Heart left ventricle (tissue), 16 donors: ENCODE data around the gene EIF2S2. TPM values are rescaled to one million over a fixed set of nuclear protein-coding genes. Genes with fewer than 3 reads are reported as not detected.
"Not testable (repeated sequence)": the region's sequence is repeated elsewhere in the genome, so short reads cannot be mapped to it uniquely, and the experiment has no call there.

Source experiments
- ATAC-seq, 4 donors: fragments of 200-7000 bp; cut with Tn5 transposase; one replicate each; pipeline ENCODE4 v1.9.1; 2020 to 2022; ENCODE audit warnings: moderate library complexity in 4 of 4, mild to moderate bottlenecking in 3 of 4, moderate number of reproducible peaks in 1 of 4
- DNase-seq, 5 donors: peaks; one replicate each; pipeline ENCODE4 v3.0.0-alpha.2; 2020
- H3K27ac ChIP-seq, 12 donors: fragments of 200-600 bp; sonication (generic) in 4 of 12; one replicate each; pipeline versions ENCODE4 v1.5.0 to v1.8.0; 2016 to 2022; ENCODE audit warnings: mild to moderate bottlenecking in 2 of 12
- H3K27me3 ChIP-seq, 9 donors: fragments of 200-600 bp; sonication (generic) in 2 of 9; one replicate each; pipeline versions ENCODE4 v1.5.1 to v1.8.0; 2016 to 2022; ENCODE audit warnings: mild to moderate bottlenecking in 3 of 9
- H3K36me3 ChIP-seq, 9 donors: fragments of 200-600 bp; sonication (generic) in 2 of 9; one replicate each; pipeline versions ENCODE4 v1.5.0 to v1.8.0; 2018 to 2022; ENCODE audit warnings: mild to moderate bottlenecking in 2 of 9
- H3K4me1 ChIP-seq, 12 donors: fragments of 200-600 bp; sonication (generic) in 4 of 12; one replicate each; pipeline versions ENCODE4 v1.5.0 to v1.8.0; 2016 to 2022; ENCODE audit warnings: mild to moderate bottlenecking in 3 of 12
- H3K4me3 ChIP-seq, 12 donors: fragments of 200-600 bp; sonication (generic) in 4 of 12; one replicate each; pipeline versions ENCODE4 v1.5.0 to v1.8.0; 2017 to 2022; ENCODE audit warnings: mild to moderate bottlenecking in 9 of 12, moderate library complexity in 4 of 12
- H3K9me3 ChIP-seq, 12 donors: fragments of 200-600 bp; sonication (generic) in 4 of 12; one replicate each; pipeline versions ENCODE4 v1.5.0 to v1.8.0; 2016 to 2022; ENCODE audit warnings: mild to moderate bottlenecking in 1 of 12
- CTCF ChIP-seq, 12 donors: fragments of 200-600 bp; sonication (generic) in 4 of 12; IDR thresholded peaks; one replicate each; pipeline versions ENCODE4 v1.5.0 to v1.8.0; 2018 to 2022; ENCODE audit warnings: antibody characterized with exemption in 12 of 12, mild to moderate bottlenecking in 5 of 12
- POLR2A ChIP-seq, 2 donors: fragments of 450-650 bp; IDR thresholded peaks; one replicate each; pipeline ENCODE4 v1.6.1; 2017; ENCODE audit warnings: antibody characterized with exemption in 2 of 2, mild to moderate bottlenecking in 2 of 2, moderate library complexity in 2 of 2
- WGBS, 4 donors: extraction: QIAGEN DNeasy Blood & Tissue Kit in 2 of 4; methylation state at CpG; one replicate each; pipeline versions ENCODE4 v1.1.5 to v1.1.7; 2013 to 2018; 5-methylcytosine and 5-hydroxymethylcytosine counted together
- intact Hi-C, 10 donors: fragments of 100-400 bp; cut with DNase I; formaldehyde crosslinking; loops; one replicate each; pipeline versions ENCODE4 v1.11.1 to v1.14.2; 2022
- long read RNA-seq, 3 donors: library from polyadenylated mRNA; unstranded; transcript quantifications; one replicate each; pipeline ENCODE4 v2.0.0, GENCODE V29; 2020 to 2021
- polyA plus RNA-seq, 2 donors: library from polyadenylated mRNA; stranded (reverse); fragments of 200-250 nt; gene quantifications; one replicate each; pipeline ENCODE4 v1.2.3, GENCODE V29; 2013
- total RNA-seq, 9 donors: library from RNA; depleted of rRNA in 2 of 9; stranded (reverse); fragments of >200 nt in 2 of 9; fragmentation: NEBNext Ultra II Directional in 3 of 9; extraction: Animal tissue kit (Norgen Biotek cat#: 25700) in 3 of 9; gene quantifications; one replicate each; pipeline versions ENCODE4 v1.1.0 to v1.2.4, GENCODE V29; 2016 to 2023
- donor health status: ischemic (EF 13 %, LVEDD 7.1; RV severe dilation, severe dysfunction).
- donor health status: healthy with polysubstance abuse.
- donor health status: DM: no; HTN: yes; CAD: no.
- donor health status: DM: no; HTN: no; CAD: no.
- donor health status: ischemic (EF 25% LVEDD 6.9; RV normal size, moderate dysfunction).
- donor health status: ischemic (EF 25% LVEDD 5.7; RV mildly dilated, moderate dysfunction).
- donor health status: healthy.
- donor health status: DM: yes; HTN: yes; CAD: no.
- donor health status: ischemic (EF 35%, LVEDD 5.7; RV mildly dilated, moderate dysfunction).
- donor health status: nonischemic (EF 11% LVEDD 7.7; RV severe dilation, severe dysfunction).
- donor health status: DM: yes; HTN: yes; CAD: no.
- donor health status: PGD.
- donor health status: ischemic (EF 29% LVEDD 5.4; RV normal size, mild dysfunction).
- donor health status: nonischemic (EF 23%, LVEDD 6.1; RV moderate dilation, normal function).

The EIF2S2 gene
- 10 to 100 TPM; 35.5 to 53.8 (median 40.9) TPM for total RNA-seq
- polyA plus RNA-seq = 10 to 100 TPM; 25.8 to 81.7 TPM
- long read RNA-seq, donor 1, transcript EIF2S2-201 (9 exons, 2,656 nt) = major isoform, 55 of 100 reads
- long read RNA-seq, donor 1, partial matches to known transcripts = 35 of 100 reads
- long read RNA-seq, donor 1, other reads (novel, unspliced or antisense) = 10 of 100 reads
- long read RNA-seq, donor 2, transcript EIF2S2-201 (9 exons, 2,656 nt) = major isoform, 112 of 141 reads
- long read RNA-seq, donor 2, partial matches to known transcripts = 22 of 141 reads
- long read RNA-seq, donor 2, other reads (novel, unspliced or antisense) = 7 of 141 reads
- long read RNA-seq, donor 3, transcript EIF2S2-201 (9 exons, 2,656 nt) = major isoform, 54 of 92 reads
- long read RNA-seq, donor 3, partial matches to known transcripts = 30 of 92 reads
- long read RNA-seq, donor 3, other reads (novel, unspliced or antisense) = 8 of 92 reads

GRCh38 chr20:34111702-34112599 lies at the start of gene EIF2S2:
Gene EIF2S2, minus strand, starts transcription at chr20:34112243. Its CDS starts 133 bp downstream, at chr20:34112110.
- H3K9me3 ChIP-seq = no peaks in the 10 kb centered on the region
- H3K36me3 ChIP-seq = peaks cover 0 to 18% (median 14%) of the 10 kb centered on the region in 9 donors
- TF ChIP-seq CTCF (IDR thresholded peaks at IDR 0.05) = no peak
- TF ChIP-seq POLR2A (IDR thresholded peaks at IDR 0.05) = peak; percentile 68 to 96
- peak; percentile 95 to 98 (median 97) for DNase-seq
- WGBS, 4 donors = 0 to 1% (median 0%) methylated on average over 39 to 81 of the region's 81 CpGs
- peak within 1 kb of the TSS; percentile 64 to 98 (median 96) for H3K27ac ChIP-seq
- peaks cover 3 to 50% (median 30%) of the 10 kb centered on the region in 12 donors for H3K4me1 ChIP-seq
- H3K4me3 ChIP-seq = peak within 1 kb of the TSS; percentile 63 to 99 (median 86)
- intact Hi-C loops = loop anchor here in 2 of 10 donors (1.0 to 5.0 kb wide), 3 partner anchors 119 to 301 kb away; partner anchors contain the start of genes RALY (in 2 of the 2) and CHMP4B (in 1 of the 2)
- peak; percentile 97 to 98 (median 98) for ATAC-seq
- H3K27me3 ChIP-seq = no peaks in the 10 kb centered on the region

GRCh38 chr20:34157697-34158096 lies 45.7 kb upstream of the EIF2S2 start:
- H3K4me3 ChIP-seq, H3K4me1 ChIP-seq, H3K27me3 ChIP-seq, H3K36me3 ChIP-seq, H3K27ac ChIP-seq, intact Hi-C loops, ATAC-seq, DNase-seq: not testable (repeated sequence)
- peaks cover 0 to 13% (median 0%) of the 10 kb centered on the region in 12 donors for H3K9me3 ChIP-seq
- WGBS, 4 donors = 81 to 90% (median 87%) methylated on average over 8 of the region's 8 CpGs

- no peak overlapping the region for H3K27ac ChIP-seq
- no peaks in the 10 kb centered on the region for H3K4me1 ChIP-seq
- WGBS, 4 donors = 77 to 83% (median 80%) methylated on average over 2 of the region's 2 CpGs
- DNase-seq (no peak), ATAC-seq (no peak)
- H3K4me3 ChIP-seq = no peak overlapping the region
- H3K9me3 ChIP-seq = peaks cover 0 to 19% (median 0%) of the 10 kb centered on the region in 12 donors
- intact Hi-C loops = no loop called here
- TF ChIP-seq CTCF (IDR thresholded peaks at IDR 0.05) (no peak), POLR2A (IDR thresholded peaks at IDR 0.05) (no peak)
- no peaks in the 10 kb centered on the region for H3K27me3 ChIP-seq
- no peaks in the 10 kb centered on the region for H3K36me3 ChIP-seq
Measured at GRCh38 chr20:34155836-34156235, 43.8 kb upstream of the EIF2S2 start.

- peaks cover 0 to 19% (median 0%) of the 10 kb centered on the region in 12 donors for H3K9me3 ChIP-seq
- H3K36me3 ChIP-seq, intact Hi-C loops, H3K4me1 ChIP-seq, H3K27me3 ChIP-seq, H3K4me3 ChIP-seq, H3K27ac ChIP-seq, ATAC-seq, DNase-seq: not testable (repeated sequence)
- 92 to 99% (median 95%) methylated on average over 6 of the region's 6 CpGs for WGBS, 4 donors
Measured at GRCh38 chr20:34153169-34153568, 41.1 kb upstream of the EIF2S2 start.

- H3K27ac ChIP-seq, H3K4me3 ChIP-seq, H3K36me3 ChIP-seq, H3K27me3 ChIP-seq, DNase-seq, intact Hi-C loops, H3K4me1 ChIP-seq, ATAC-seq: not testable (repeated sequence)
- 92 to 94% (median 94%) methylated on average over 8 of the region's 8 CpGs for WGBS, 4 donors
- peaks cover 0 to 19% (median 0%) of the 10 kb centered on the region in 12 donors for H3K9me3 ChIP-seq
Measured at GRCh38 chr20:34152073-34152472, 40.0 kb upstream of the EIF2S2 start.
